IPS DF 4.7 (cell line): ENCODE data around the gene NXPE4.
"Not testable (repeated sequence)": the region's sequence is repeated elsewhere in the genome, so short reads cannot be mapped to it uniquely, and the experiment has no call there.

Experiments
- DNase-seq: peaks from one replicate; pipeline ENCODE4 v3.0.0-alpha.2; 2013; ENCODE audit warnings: low spot score; ENCODE audit errors: extremely low read depth

NXPE4 gene

GRCh38 chr11:114595571-114595970, at the start of gene NXPE4:
Gene NXPE4, minus strand, starts transcription at chr11:114595786. Its CDS starts 1,027 bp downstream, at chr11:114594759.
- no peak for DNase-seq

- not testable (repeated sequence) for DNase-seq
Measured at GRCh38 chr11:114639440-114639839, 43.9 kb upstream of the NXPE4 start.

- DNase-seq, result not testable (repeated sequence)
Measured at GRCh38 chr11:114631445-114631965, 35.9 kb upstream of the NXPE4 start.

GRCh38 chr11:114625294-114625693, 29.7 kb upstream of the NXPE4 start:
- DNase-seq, result no peak

- DNase-seq, result no peak
Measured at GRCh38 chr11:114624455-114625207, 29.0 kb upstream of the NXPE4 start.

GRCh38 chr11:114623720-114624119, 28.1 kb upstream of the NXPE4 start:
- DNase-seq, result no peak

- no peak for DNase-seq
Measured at GRCh38 chr11:114622858-114623257, 27.3 kb upstream of the NXPE4 start.

GRCh38 chr11:114621950-114622809, 26.6 kb upstream of the NXPE4 start:
- no peak for DNase-seq

GRCh38 chr11:114621072-114621471, 25.5 kb upstream of the NXPE4 start:
- DNase-seq, result no peak

- no peak for DNase-seq
Measured at GRCh38 chr11:114619659-114620173, 24.1 kb upstream of the NXPE4 start.

GRCh38 chr11:114618139-114618538, 22.6 kb upstream of the NXPE4 start:
- DNase-seq, result no peak

GRCh38 chr11:114617157-114618124, 21.9 kb upstream of the NXPE4 start:
- DNase-seq, result no peak

- no peak for DNase-seq
Measured at GRCh38 chr11:114616516-114616915, 20.9 kb upstream of the NXPE4 start.

GRCh38 chr11:114615448-114616361, 20.1 kb upstream of the NXPE4 start:
- DNase-seq, result no peak

- no peak for DNase-seq
Measured at GRCh38 chr11:114614127-114614720, 18.6 kb upstream of the NXPE4 start.

- DNase-seq, result not testable (repeated sequence)
Measured at GRCh38 chr11:114613094-114613493, 17.5 kb upstream of the NXPE4 start.

- DNase-seq, result no peak
Measured at GRCh38 chr11:114612686-114613085, 17.1 kb upstream of the NXPE4 start.

GRCh38 chr11:114612199-114612598, 16.6 kb upstream of the NXPE4 start:
- not testable (repeated sequence) for DNase-seq
